HG03575 (cell line): ENCODE data around the gene USP49.

Experiments
- ATAC-seq: cut with Tn5 transposase; IDR thresholded peaks from one replicate; pipeline ENCODE4 v1.9.1; 2021; ENCODE audit not compliant: unreplicated experiment, insufficient number of reproducible peaks, low FRiP score; ENCODE audit errors: extremely low read depth

The USP49 gene

GRCh38 chr6:41881506-41881905 is 13.7 kb downstream of the USP49 start:
- no peak for ATAC-seq

DNA sequence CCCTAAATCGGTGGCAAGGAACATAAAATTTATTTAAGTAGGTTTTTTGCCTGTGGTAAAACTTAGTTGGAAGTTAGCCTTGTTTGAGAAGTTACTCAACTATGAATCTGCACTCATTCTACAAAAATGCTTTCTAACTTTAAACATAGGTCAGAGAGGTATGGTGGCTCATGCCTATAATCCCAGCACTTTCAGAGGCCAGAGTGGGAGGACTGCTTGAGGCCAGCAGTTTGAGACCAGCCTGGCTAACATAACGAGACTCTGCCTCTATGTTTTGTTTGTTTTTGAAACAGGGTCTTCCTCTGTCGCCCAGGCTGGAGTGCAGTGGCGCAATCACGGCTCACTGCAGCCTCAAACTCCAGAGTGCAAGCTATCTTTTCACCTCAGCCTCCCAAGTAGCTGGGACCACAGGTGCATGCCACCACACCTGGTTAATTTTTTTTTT is 16.2 kb downstream of the USP49 start:
- ATAC-seq = no peak

GRCh38 chr6:41878246-41878645 is 16.9 kb downstream of the USP49 start:
- no peak for ATAC-seq

GRCh38 chr6:41877051-41877680 is 18.0 kb downstream of the USP49 start:
- ATAC-seq = no peak

- no peak for ATAC-seq
Observed at GRCh38 chr6:41874741-41875140, 20.4 kb downstream of the USP49 start.

GRCh38 chr6:41872147-41872546 is 23.0 kb downstream of the USP49 start:
- no peak for ATAC-seq

DNA sequence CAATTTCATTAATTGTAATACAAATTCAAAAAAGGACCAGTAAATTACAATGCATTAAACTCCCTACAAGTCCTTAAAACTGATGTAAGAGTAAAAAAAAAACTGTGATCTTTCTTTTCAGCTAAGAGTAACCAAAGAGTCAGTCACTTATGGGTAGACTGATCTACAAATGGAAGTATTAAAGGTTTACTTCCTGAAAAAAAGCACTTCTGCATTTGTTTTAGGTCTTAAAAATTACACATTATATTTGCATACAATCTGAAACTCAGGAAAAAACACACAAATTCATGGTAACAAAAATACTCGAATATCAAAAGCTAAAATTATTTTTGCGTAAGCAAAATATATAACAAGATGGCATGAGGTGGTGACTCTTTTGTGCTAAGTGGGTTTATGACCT is 23.5 kb downstream of the USP49 start:
- ATAC-seq = no peak

GRCh38 chr6:41859356-41859755 is 35.8 kb downstream of the USP49 start:
- no peak for ATAC-seq

DNA sequence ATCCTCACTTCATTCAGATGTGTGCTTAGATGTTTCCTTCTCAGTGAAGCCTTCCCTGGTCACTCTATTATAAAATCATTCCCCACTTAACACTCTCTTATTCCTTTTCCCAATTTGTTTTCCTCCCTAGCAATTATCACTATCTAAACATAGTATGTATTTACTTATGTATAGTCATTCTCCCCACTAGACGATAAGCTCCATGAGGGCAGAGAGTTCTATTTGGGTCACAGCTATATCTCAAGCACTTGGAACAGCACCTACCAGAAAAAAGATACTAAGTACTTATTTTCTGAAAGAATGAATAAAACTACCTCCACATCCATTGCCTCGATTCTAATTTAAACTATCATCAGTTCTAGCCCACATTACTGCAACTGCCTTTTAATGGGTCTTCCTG is 36.5 kb downstream of the USP49 start:
- ATAC-seq = no peak

DNA sequence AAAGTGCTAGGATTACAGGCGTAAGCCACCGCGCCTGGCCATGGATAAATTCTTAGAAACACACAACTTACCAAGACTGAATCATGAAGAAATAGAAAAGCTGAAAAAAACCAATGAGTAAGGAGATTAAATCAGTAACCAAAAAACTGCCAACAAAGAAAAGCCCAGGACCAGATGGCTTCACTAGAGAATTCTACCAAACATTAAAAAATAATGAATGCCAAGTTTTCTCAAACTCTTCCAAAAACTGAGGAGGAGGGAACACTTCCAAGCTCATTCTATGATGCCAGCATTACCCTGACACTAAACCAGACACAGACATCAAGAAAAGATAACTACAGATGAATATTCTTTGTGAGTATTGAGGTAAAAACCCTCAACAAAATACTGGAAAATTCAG is 44.3 kb downstream of the USP49 start:
- ATAC-seq = no peak

DNA sequence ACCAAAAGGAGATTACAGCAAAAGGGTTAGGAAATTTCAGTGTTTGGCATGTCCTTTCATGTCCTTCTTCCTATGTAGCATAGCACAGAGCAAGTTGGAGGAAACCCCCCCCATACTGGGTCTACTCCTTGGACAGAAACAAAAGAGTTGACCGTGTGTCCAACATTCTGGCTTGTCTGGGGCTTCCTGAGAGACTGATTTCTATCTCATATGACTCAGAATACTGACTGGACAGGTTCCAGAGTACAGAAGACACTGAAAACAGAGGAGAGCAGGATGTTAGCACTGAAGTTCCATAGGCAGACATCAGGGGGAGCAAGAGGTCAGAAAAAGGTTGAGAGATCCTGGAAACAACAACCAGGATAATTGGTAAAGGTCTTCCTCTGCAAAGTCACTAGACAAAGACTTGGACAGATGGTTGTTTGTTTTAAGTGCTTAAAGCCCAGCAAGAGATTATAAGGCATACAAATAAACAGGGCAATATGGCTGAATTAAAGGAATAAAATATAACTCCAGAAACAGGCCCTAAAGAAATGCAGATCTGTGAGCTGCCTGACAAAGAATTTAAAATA is 48.4 kb downstream of the USP49 start:
- ATAC-seq = no peak

DNA sequence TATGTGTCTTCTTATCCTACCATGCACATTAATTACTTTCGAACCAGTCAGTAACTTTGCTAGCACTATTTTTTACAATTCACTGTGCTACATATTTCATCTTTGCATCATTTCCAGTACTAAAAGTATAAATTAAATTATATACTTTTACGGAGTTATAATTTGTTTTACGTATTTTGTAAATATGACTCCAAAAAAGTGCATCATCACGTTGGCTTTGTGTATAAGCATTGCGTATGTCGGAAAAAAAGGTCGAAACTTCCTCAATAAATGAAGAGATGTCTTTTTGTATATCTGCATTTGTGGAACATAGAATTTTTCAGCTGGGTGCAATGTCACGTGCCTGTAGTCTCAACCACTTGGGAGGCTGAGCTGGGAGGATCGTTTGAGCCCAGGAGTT is 52.0 kb downstream of the USP49 start:
- no peak for ATAC-seq

- ATAC-seq = no peak
Observed at GRCh38 chr6:41840326-41840725, 54.8 kb downstream of the USP49 start.

GRCh38 chr6:41836660-41837052 is 58.5 kb downstream of the USP49 start:
- no peak for ATAC-seq

- ATAC-seq = no peak
Observed at GRCh38 chr6:41836022-41836659, 59.0 kb downstream of the USP49 start.

GRCh38 chr6:41832263-41832662 is 62.9 kb downstream of the USP49 start:
- ATAC-seq = no peak

DNA sequence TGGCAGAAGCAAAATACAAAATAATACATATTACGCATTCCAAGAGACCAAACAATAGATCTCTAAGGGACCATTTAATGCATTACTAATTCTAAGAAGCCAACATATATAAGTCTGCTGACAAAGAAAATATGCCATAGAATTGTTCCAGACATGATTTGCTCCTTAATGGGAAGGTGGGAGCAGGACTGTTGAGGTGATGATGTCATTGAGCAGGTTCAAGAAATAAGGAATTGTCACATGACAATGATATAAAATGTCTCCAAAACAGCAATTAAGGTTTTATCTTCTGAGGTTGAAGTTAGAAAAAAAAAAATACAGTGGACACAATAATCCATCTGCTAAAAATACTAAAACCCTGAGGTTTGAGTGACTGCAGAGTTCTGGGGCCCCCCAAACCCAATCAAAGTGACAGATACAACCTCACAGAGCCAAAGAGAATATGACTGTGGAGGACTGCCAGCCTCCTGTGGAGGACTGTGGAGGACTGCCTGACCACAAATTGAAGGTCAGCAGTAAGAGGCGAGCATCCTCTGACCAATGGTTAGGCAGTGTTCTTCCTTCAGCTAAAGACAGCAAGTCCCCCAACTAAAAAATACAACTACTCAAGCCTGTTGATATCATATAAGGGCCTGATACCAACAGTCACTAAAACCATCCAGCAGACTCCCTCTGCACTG is 68.7 kb downstream of the USP49 start:
- ATAC-seq = no peak

GRCh38 chr6:41824571-41825569 is 70.3 kb downstream of the USP49 start:
- no peak for ATAC-seq

DNA sequence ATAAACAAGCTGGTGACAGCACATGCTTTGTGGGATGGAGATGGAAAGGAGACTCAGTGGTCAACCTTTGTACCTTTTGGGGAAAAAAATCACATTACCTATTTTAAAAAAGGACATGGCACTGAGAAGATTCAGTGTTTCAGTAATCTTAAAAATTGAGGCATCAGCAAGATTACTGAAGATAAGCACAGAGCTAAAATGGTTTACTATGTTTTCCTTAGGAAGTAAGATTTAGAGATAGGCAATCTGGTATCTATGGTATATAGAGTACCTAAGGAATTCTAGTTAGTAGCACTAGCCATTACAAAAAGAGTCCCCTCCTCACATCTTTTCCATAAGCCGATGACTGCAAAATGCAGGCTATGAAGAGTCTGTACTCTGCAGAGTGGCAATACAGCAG is 72.0 kb downstream of the USP49 start:
- ATAC-seq = no peak
